Myocyte (in vitro differentiated cells): ENCODE results near the gene CCDC85A. TPM values are rescaled to one million over a fixed set of nuclear protein-coding genes. Genes with fewer than 3 reads are reported as not detected.

Experiments used
- DNase-seq: peaks from one replicate; pipeline ENCODE4 v3.0.0-alpha.2; 2012; ENCODE audit warnings: low read depth
- total RNA-seq: library from RNA; depleted of rRNA; stranded (reverse); fragments of >200 nt; gene quantifications from 2 replicates; pipeline ENCODE4 v1.2.3, GENCODE V29; 2014

CCDC85A gene
- total RNA-seq, 1 donor from 2014 or later, result 2.1 TPM

GRCh38 chr2:56192664-56193305 is 9.0 kb downstream of the CCDC85A start:
- DNase-seq, result no peak

- DNase-seq, result peak; percentile 15
These were observed 11.8 kb downstream of the CCDC85A start for GRCh38 chr2:56195563-56195962.

DNA sequence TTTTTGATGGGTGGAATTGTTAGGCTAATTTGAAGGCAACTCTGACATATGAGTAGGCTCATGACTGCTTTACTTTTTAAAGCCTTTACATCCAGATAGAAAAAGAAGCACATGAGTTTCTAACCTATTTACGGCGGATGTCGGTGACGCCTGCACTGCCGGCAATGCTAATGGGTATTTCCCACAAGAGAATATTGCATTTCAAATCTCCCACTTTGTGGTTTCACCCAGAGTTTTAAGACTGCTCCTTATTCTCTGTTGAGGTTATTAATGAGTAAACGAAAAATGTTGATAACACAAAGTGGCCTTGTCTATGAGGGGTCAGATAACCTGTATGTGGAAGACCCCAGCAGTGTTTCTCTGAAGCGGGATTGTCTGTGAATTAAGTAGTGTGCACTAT is 14.0 kb downstream of the CCDC85A start:
- DNase-seq, result no peak

DNA sequence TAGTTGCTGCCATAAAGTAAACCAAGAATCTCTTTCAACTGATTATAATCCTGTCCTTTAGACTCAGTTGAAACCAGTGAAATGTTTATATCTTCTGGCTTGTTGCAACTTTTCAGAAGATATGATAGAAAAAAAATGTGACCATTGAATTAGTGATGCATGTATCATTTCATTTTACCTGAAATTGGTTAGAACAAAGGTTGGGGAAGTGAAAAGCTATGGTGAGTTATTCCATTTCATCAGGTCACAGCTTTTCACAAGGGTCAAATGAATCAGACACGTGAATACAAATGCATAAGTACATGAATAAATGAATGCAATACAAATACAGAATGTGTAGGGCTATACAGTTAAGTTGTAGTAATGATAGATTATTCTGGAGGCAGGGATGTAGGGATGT is 15.1 kb downstream of the CCDC85A start:
- no peak for DNase-seq

DNA sequence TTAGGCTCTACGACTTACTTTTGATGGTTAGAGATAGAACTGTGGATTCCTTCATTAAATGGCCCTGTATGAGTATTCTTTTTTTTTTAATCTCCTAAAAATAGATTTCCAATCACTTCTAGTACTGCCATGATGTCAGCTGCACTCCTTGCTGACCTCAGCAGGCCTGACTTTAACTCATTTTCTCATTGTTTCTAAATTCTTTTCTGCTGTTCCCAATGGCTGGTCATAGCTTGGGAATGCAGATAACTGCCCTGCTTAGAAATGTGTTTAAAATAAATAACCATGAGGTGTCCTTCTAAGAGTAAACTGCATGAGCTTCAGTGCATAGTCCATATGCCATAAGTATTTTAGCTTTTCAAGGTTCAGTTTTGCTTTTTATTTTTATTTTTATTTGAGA is 15.7 kb downstream of the CCDC85A start:
- DNase-seq, result peak; percentile 15

- no peak for DNase-seq
These were observed 18.8 kb downstream of the CCDC85A start for GRCh38 chr2:56202381-56203121.

GRCh38 chr2:56204556-56204955 is 20.8 kb downstream of the CCDC85A start:
- DNase-seq, result no peak

GRCh38 chr2:56206250-56206649 is 22.5 kb downstream of the CCDC85A start:
- no peak for DNase-seq

DNA sequence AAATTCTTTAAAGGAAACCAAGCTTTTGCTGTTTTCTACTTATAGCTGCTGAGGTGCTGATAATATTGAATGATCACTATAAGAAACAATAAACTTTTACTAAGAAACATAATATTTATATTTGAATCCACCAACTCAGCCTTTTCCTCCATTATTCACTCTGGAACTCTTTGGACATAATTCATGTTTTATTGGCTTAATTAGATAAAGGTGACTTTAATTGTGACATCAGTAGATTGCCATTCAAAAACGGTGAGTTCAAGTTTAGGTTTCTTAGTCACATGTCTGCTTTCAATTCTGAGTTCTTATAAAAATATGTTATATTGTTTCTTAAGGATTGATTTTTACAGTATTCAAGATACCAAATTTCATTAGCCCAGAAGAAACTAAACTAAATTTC is 24.0 kb downstream of the CCDC85A start:
- DNase-seq, result no peak

DNA sequence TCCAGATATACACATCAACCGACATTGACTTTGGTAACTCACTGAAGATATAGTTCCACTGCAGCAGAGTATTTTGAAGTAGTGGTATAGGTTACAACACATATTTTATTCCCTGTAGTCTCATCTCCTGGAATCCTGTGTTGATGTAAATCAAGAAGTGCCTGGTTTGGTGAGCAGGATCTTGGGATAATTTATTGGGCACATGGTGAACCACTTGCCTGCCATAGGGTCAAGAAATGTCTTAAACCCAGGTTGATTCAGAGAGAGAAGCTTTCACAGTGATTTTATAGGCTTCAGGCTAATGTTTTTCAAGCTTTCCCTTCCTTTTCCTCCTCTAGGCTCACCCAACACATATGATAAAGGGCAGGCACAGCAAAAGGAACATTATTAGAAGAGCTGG is 24.6 kb downstream of the CCDC85A start:
- DNase-seq, result no peak

- DNase-seq, result no peak
These were observed 25.9 kb downstream of the CCDC85A start for GRCh38 chr2:56209701-56210100.

DNA sequence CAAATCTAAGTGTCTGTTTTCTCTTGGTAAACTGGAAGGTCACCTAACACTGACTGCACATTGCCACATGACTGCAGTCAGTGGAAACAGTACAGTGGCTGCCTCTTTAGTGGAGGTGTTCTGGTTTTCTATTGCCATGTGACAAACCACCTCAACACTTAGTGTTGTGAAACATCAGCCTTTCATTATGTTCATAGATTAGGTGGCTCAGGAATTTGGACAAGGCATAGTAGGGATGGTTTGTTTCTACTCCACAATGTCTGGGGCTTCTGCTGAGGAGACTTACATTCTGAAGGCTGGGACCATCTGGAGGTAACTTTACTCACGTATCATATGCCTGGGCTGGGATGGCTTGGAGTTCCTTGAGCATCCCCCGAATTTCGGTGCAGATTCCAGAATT is 26.5 kb downstream of the CCDC85A start:
- no peak for DNase-seq

DNA sequence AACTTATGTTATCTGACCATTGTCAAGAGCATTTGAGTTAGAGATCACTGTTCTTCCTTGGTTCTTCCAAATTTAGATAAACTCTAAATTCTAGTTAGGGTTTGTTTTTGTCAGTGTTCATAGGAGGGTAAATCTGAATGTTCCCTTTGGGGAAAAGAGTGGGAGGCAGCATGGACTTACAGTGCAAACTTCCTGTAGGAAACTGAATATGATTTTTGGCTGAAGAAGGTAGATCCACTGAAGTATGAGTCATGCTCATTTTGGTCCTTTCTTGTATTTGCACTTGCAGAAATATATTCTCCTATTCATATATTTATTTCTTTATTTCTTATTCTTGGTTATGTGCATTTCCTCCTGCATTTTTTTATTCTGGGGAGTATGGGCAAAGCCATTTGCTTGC is 27.3 kb downstream of the CCDC85A start:
- DNase-seq, result no peak

DNA sequence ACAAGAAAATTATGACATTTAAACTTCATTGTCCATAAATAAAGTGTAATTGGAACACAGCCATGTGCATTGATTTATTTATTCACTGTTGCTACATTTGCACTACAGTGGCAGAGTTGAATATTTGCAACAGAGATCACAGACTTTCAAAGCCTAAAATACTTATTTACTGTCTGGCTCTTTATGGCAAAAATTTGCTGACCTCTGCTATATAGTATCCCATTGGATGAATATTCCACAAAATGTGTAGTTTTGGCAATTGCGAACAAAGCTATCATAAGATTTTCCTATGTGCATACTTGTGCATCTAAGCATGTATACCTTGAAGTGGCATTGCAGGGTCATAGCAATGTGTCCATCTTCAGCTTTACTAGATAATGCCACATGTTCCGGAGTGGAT is 32.1 kb downstream of the CCDC85A start:
- no peak for DNase-seq

DNA sequence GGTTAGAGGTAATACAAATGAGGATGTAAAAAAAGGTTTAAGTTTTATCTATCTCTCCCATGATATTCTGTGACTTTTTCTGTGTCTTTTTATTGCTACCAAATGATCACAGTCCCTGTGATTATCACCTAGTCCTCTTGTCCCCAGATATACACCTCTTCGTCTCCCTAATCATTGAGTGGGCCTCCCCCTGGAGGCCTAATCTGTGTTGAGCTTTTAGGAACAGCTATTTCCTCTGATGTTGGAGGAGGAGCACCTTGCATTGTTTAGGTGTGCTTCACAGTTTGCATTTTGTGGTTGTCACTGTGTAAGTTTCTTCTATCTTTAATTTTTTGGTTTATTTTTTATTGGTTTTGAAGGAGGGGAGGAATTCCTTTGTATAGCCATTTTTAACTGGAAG is 33.3 kb downstream of the CCDC85A start:
- no peak for DNase-seq

DNA sequence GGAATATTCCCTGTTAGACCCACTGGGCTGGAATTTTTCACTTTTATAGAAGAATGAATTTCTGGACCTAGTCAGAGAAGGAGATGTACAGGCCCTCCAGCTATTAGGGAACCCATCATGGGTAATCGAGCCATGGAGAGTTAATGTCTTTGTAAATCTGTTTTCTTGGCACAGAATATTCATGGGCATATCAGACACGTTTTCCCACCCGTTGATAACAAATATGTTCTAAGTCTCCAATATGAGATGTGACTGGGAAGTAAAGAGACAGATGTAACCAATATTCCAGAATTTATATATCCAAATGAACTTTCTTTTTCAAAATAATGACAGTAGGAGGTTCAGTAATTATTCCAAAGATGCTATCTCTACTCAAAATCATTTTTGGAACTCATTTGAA is 38.7 kb downstream of the CCDC85A start:
- DNase-seq, result no peak

DNA sequence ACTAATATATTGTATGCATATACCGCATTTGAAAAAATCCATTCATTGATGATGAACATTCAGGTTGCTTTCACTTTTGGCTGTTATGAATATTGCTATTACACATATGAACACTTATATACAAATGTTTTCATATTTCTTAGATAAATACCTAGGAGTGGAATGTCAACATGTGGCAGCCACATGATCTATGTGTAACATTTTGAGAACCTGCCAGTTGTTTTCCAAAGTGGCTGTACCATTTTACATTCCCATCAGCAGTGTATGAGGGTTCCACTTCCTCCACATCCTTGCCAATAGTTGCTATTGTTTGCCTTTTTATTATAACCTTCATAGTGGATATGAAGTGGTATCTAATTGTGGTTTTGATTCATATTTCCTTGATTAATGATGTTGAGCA is 40.5 kb downstream of the CCDC85A start:
- DNase-seq, result no peak

GRCh38 chr2:56227811-56228210 is 44.0 kb downstream of the CCDC85A start:
- no peak for DNase-seq

- no peak for DNase-seq
These were observed 45.7 kb downstream of the CCDC85A start for GRCh38 chr2:56229397-56230060.

- DNase-seq, result no peak
These were observed 46.4 kb downstream of the CCDC85A start for GRCh38 chr2:56230156-56230555.

DNA sequence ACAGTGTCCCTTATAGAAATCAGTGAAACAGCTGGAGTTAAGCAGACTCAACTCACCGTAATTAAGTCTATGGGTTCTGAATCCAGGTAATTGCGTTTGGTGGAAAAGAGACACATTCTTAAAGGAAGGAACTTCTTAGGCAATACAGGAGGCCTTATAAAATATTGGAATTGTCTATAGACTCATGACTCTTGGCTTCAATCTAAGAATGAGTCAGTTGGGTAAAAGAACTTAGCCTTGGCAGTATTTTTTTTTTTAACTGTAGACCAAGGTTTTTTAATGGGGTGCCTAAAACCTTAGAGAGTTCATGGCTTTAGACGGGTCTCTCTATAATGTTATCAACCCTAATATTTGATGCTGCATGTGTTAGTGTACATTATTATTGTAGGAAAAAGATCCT is 47.6 kb downstream of the CCDC85A start:
- no peak for DNase-seq

DNA sequence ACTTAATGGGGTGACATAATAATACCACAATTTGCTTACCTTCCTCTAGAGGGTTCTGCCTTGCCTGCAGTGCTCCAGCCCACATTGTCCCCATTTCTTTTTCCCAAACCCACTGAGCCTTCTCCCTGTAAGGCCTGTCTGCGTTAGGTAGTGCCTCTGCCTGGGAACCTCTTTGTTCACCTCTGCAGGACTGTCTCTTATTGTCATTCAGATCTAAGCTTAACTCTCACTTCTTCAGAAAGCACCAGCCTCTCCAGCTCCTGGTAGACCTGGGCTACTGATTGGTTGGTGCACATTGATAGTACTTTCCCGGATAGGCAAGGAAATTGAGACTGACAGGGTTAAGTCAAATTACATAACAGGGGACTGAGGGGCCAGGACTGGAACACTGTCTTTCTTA is 49.1 kb downstream of the CCDC85A start:
- DNase-seq, result no peak

GRCh38 chr2:56234241-56234640 is 50.5 kb downstream of the CCDC85A start:
- peak; percentile 66 for DNase-seq
